ENCODE results near the gene CST7. TPM values are rescaled to one million over a fixed set of nuclear protein-coding genes. Genes with fewer than 3 reads are reported as not detected.
A peak's percentile ranks its signal among the peaks of the same experiment; 100 is the strongest.

Gene CST7
- total RNA-seq, 1 experiment from 2014 or later: not detected

DNA sequence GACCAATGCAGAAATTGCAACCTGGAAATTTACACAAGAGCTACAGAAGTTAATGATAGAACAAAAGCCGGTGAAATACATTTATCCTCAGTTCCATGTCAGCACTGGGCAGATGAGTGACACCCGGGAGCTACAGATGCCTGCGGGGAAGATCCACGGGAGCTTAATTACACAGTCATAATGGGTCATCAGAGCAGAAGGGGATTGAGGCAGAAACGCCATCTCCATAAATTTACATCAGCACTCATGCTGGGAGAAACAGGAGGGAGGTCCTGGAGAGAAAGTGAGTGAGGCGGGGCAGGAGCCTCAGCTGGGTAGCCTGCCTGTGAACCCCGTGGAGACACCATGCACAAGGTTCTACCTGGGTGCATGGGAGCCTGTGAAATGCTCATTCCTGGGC, 37.6 kb upstream of the CST7 start:
- ChIA-PET POLR2A (ENCODE audit: low non-redundant PET) (no interaction called here), CTCF (no interaction called here)
- DNase-seq (ENCODE audit: low spot score): peak; percentile 35

DNA sequence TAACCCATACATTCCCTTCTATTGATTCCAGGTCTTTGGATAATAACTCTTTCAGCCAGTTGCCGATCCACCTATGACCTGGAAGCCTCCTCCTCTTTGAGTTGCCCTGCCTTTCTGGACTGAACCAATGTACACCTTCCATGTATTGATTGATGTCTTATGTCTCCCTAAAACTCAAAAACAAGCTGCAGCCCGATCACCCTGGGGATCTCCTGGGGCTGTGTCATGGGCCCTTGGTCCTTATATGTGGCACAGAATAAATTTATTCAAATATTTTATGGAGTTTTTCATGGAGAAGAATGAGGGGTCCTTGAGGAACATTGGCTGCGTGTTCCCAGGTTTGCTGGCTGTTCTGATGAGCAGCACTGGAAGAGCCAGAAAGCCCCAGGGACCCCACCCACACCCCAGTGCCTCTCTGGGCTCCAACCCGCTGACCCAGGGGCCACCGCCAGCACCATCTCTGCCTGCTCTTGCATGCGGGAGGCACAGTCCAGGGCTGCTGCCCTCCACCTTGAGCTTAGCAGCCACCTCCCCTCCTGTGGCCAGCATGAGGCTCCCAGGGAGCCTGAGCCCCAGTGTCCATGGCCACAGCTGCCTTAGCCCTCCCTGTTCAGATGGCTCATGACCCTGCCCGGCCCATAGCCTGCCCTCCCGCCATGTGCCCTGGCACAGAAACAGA, 36.5 kb upstream of the CST7 start:
- no peak overlapping the region for H3K4me3 ChIP-seq (ENCODE audit: low read depth, low read length, poor library complexity, severe bottlenecking)
- peaks cover 3% of the 10 kb centered on the region for H3K4me1 ChIP-seq (ENCODE audit: insufficient read depth, low read length, poor library complexity, severe bottlenecking)
- H3K27me3 ChIP-seq (replicated peaks; ENCODE audit: insufficient read depth, low read depth, low read length, poor library complexity): no peaks in the 10 kb centered on the region
- BruUV-seq (replicated peaks): no TSS peak
- no peak for DNase-seq (ENCODE audit: low spot score)
- H3K27ac ChIP-seq (ENCODE audit: low read depth, low read length, poor library complexity, severe bottlenecking): no peak overlapping the region
- no peaks in the 10 kb centered on the region for H3K36me3 ChIP-seq (ENCODE audit: insufficient read depth, low read length, poor library complexity, severe bottlenecking)
- CTCF ChIA-PET: no interaction called here
- POLR2A ChIA-PET (ENCODE audit: low non-redundant PET): no interaction called here
- intact Hi-C loops (cut with micrococcal nuclease; ENCODE audit: unreplicated experiment): loop anchor here (10.0 kb wide), 1 partner anchor 878 kb away; no protein-coding TSS in a partner anchor
- no peaks in the 10 kb centered on the region for H3K9me3 ChIP-seq (ENCODE audit: low read depth, low read length, poor library complexity, severe bottlenecking)
- TF ChIP-seq EZH2 (IDR thresholded peaks at IDR 0.05; ENCODE audit: borderline replicate concordance, low read depth, low read length, poor library complexity, severe bottlenecking): no peak
- TF ChIP-seq, protein P1, sequence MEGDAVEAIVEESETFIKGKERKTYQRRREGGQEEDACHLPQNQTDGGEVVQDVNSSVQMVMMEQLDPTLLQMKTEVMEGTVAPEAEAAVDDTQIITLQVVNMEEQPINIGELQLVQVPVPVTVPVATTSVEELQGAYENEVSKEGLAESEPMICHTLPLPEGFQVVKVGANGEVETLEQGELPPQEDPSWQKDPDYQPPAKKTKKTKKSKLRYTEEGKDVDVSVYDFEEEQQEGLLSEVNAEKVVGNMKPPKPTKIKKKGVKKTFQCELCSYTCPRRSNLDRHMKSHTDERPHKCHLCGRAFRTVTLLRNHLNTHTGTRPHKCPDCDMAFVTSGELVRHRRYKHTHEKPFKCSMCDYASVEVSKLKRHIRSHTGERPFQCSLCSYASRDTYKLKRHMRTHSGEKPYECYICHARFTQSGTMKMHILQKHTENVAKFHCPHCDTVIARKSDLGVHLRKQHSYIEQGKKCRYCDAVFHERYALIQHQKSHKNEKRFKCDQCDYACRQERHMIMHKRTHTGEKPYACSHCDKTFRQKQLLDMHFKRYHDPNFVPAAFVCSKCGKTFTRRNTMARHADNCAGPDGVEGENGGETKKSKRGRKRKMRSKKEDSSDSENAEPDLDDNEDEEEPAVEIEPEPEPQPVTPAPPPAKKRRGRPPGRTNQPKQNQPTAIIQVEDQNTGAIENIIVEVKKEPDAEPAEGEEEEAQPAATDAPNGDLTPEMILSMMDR (conservative IDR thresholded peaks at IDR 0.05; ENCODE audit: low read depth, low read length): no peak

More for the DNA sequence above, 37.6 kb upstream of the CST7 start:
- Histone ChIP-seq H3K36me3 (ENCODE audit: insufficient read depth, low read length, poor library complexity, severe bottlenecking) (no peaks in the 10 kb centered on the region), H3K4me3 (ENCODE audit: low read depth, low read length, poor library complexity, severe bottlenecking) (no peak overlapping the region), H3K4me1 (ENCODE audit: insufficient read depth, low read length, poor library complexity, severe bottlenecking) (peaks cover 3% of the 10 kb centered on the region), H3K27me3 (replicated peaks; ENCODE audit: insufficient read depth, low read depth, low read length, poor library complexity) (no peaks in the 10 kb centered on the region), H3K9me3 (ENCODE audit: low read depth, low read length, poor library complexity, severe bottlenecking) (peaks cover 5% of the 10 kb centered on the region), H3K27ac (ENCODE audit: low read depth, low read length, poor library complexity, severe bottlenecking) (no peak overlapping the region)
- BruUV-seq (replicated peaks): no TSS peak
- TF ChIP-seq, protein P1 (conservative IDR thresholded peaks at IDR 0.05; ENCODE audit: low read depth, low read length): no peak
- TF ChIP-seq EZH2 (IDR thresholded peaks at IDR 0.05; ENCODE audit: borderline replicate concordance, low read depth, low read length, poor library complexity, severe bottlenecking): no peak
- intact Hi-C loops (cut with micrococcal nuclease; ENCODE audit: unreplicated experiment): loop anchor here (10.0 kb wide), 1 partner anchor 877 kb away; no protein-coding TSS in a partner anchor

DNA sequence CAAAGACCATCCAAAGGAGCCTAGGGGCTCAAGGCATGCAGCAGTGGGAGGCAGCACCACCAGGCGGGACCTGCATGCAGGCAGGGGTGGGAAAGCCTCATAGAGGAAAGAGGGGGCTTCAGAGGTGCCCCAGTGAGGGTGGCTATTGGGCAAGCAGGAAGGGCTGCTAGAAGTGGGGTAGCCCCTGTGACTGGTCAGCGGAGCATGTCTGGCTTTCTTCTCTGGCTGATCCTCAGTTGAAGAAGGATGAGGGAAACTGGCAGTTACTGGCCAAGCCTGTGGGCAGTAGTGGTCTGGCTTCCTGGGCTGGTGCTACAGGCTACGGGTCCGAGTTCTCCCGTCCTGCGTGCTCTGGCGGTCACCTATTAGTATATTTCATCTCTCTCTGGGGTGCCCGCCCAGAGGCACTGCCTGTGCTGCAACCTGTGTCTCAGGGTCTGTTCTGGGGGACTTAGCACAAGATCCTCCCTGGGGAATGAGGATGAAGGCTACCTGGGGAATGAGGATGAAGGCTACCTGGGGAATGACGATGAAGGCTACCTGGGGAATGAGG, 35.9 kb upstream of the CST7 start:
- intact Hi-C loops (cut with micrococcal nuclease; ENCODE audit: unreplicated experiment): loop anchor here (10.0 kb wide), 1 partner anchor 878 kb away; no protein-coding TSS in a partner anchor

More for the DNA sequence above, 35.9 kb upstream of the CST7 start:
- H3K9me3 ChIP-seq (ENCODE audit: low read depth, low read length, poor library complexity, severe bottlenecking): no peaks in the 10 kb centered on the region
- no peak overlapping the region for H3K4me3 ChIP-seq (ENCODE audit: low read depth, low read length, poor library complexity, severe bottlenecking)
- no peaks in the 10 kb centered on the region for H3K36me3 ChIP-seq (ENCODE audit: insufficient read depth, low read length, poor library complexity, severe bottlenecking)
- BruUV-seq (replicated peaks): no TSS peak
- ChIA-PET POLR2A (ENCODE audit: low non-redundant PET) (no interaction called here), CTCF (no interaction called here)
- TF ChIP-seq, protein P1 (conservative IDR thresholded peaks at IDR 0.05; ENCODE audit: low read depth, low read length): no peak
- TF ChIP-seq EZH2 (IDR thresholded peaks at IDR 0.05; ENCODE audit: borderline replicate concordance, low read depth, low read length, poor library complexity, severe bottlenecking): no peak
- DNase-seq (ENCODE audit: low spot score): no peak
- no peak overlapping the region for H3K27ac ChIP-seq (ENCODE audit: low read depth, low read length, poor library complexity, severe bottlenecking)
- H3K27me3 ChIP-seq (replicated peaks; ENCODE audit: insufficient read depth, low read depth, low read length, poor library complexity): no peaks in the 10 kb centered on the region
- H3K4me1 ChIP-seq (ENCODE audit: insufficient read depth, low read length, poor library complexity, severe bottlenecking): peaks cover 7% of the 10 kb centered on the region
